ENCODE results near the gene SIAE. TPM values are rescaled to one million over a fixed set of nuclear protein-coding genes. Genes with fewer than 3 reads are reported as not detected.

Gene SIAE
- total RNA-seq, 3 donors from 2014 or later = 12.5 to 17.0 (median 14.9) TPM

- no peaks in the 10 kb centered on the region for H3K36me3 ChIP-seq
- no peak for TF ChIP-seq POLR2AphosphoS5 (IDR thresholded peaks at IDR 0.05)
- no peak for TF ChIP-seq POLR2A (IDR thresholded peaks at IDR 0.05)
- TF ChIP-seq CTCF (IDR thresholded peaks at IDR 0.05) = no peak
- no peaks in the 10 kb centered on the region for H3K9me3 ChIP-seq
- no peak overlapping the region for H3K4me3 ChIP-seq
- H3K27ac ChIP-seq = no peak overlapping the region
- H3K27me3 ChIP-seq = no peaks in the 10 kb centered on the region
- intact Hi-C loops (cut with DNase I; ENCODE audit: low total_unique reads) = no loop called here
- no peak for DNase-seq (ENCODE audit: low spot score in 2 of 2)
- H3K4me1 ChIP-seq = no peaks in the 10 kb centered on the region
These were observed 71.3 kb downstream of the SIAE start for GRCh38 chr11:124602193-124602592.

- H3K4me1 ChIP-seq = no peaks in the 10 kb centered on the region
- H3K4me3 ChIP-seq = no peak overlapping the region
- TF ChIP-seq CTCF (IDR thresholded peaks at IDR 0.05) (no peak), POLR2AphosphoS5 (IDR thresholded peaks at IDR 0.05) (no peak), POLR2A (IDR thresholded peaks at IDR 0.05) (no peak)
- intact Hi-C loops (cut with DNase I; ENCODE audit: low total_unique reads) = no loop called here
- no peak for DNase-seq (ENCODE audit: low spot score in 2 of 2)
- no peaks in the 10 kb centered on the region for H3K9me3 ChIP-seq
- H3K27ac ChIP-seq = no peak overlapping the region
- no peaks in the 10 kb centered on the region for H3K27me3 ChIP-seq
- H3K36me3 ChIP-seq = no peaks in the 10 kb centered on the region
These were observed 72.8 kb downstream of the SIAE start for GRCh38 chr11:124600621-124601320.

GRCh38 chr11:124597626-124598025, 75.9 kb downstream of the SIAE start:
- no peak for DNase-seq (ENCODE audit: low spot score in 2 of 2)
- Histone ChIP-seq H3K36me3 (no peaks in the 10 kb centered on the region), H3K27me3 (no peaks in the 10 kb centered on the region), H3K4me1 (no peaks in the 10 kb centered on the region), H3K9me3 (no peaks in the 10 kb centered on the region), H3K4me3 (no peak overlapping the region), H3K27ac (no peak overlapping the region)
- intact Hi-C loops (cut with DNase I; ENCODE audit: low total_unique reads) = no loop called here
- TF ChIP-seq CTCF (IDR thresholded peaks at IDR 0.05) (no peak), POLR2A (IDR thresholded peaks at IDR 0.05) (no peak), POLR2AphosphoS5 (IDR thresholded peaks at IDR 0.05) (no peak)

- intact Hi-C loops (cut with DNase I; ENCODE audit: low total_unique reads) = no loop called here
- Histone ChIP-seq H3K4me1 (no peaks in the 10 kb centered on the region), H3K27me3 (no peaks in the 10 kb centered on the region), H3K4me3 (no peak overlapping the region), H3K36me3 (no peaks in the 10 kb centered on the region), H3K9me3 (no peaks in the 10 kb centered on the region), H3K27ac (no peak overlapping the region)
- no peak for DNase-seq (ENCODE audit: low spot score in 2 of 2)
- TF ChIP-seq POLR2A (IDR thresholded peaks at IDR 0.05) (no peak), POLR2AphosphoS5 (IDR thresholded peaks at IDR 0.05) (no peak), CTCF (IDR thresholded peaks at IDR 0.05) (no peak)
These were observed 78.2 kb downstream of the SIAE start for GRCh38 chr11:124595302-124595701.

GRCh38 chr11:124592627-124593026, 80.9 kb downstream of the SIAE start:
- no peaks in the 10 kb centered on the region for H3K27me3 ChIP-seq

More at GRCh38 chr11:124592627-124593026, 80.9 kb downstream of the SIAE start:
- intact Hi-C loops (cut with DNase I; ENCODE audit: low total_unique reads) = no loop called here
- H3K4me3 ChIP-seq = no peak overlapping the region
- TF ChIP-seq POLR2AphosphoS5 (IDR thresholded peaks at IDR 0.05) (no peak), CTCF (IDR thresholded peaks at IDR 0.05) (no peak), POLR2A (IDR thresholded peaks at IDR 0.05) (no peak)
- H3K36me3 ChIP-seq = no peaks in the 10 kb centered on the region
- H3K4me1 ChIP-seq = no peaks in the 10 kb centered on the region
- no peak for DNase-seq (ENCODE audit: low spot score in 2 of 2)
- no peak overlapping the region for H3K27ac ChIP-seq
- H3K9me3 ChIP-seq = no peaks in the 10 kb centered on the region
